Measurements from ENCODE around the gene ZNF543.

ZNF543 gene

GRCh38 chr19:57293719-57294118 lies 26.6 kb upstream of the ZNF543 start:
- H3K9ac ChIP-seq (ENCODE audit: low read length) = no peak overlapping the region
- H3K79me2 ChIP-seq (ENCODE audit: low read length) = peaks cover 98% of the 10 kb centered on the region
- H3K27me3 ChIP-seq (replicated peaks; ENCODE audit: insufficient read depth, low read length) = no peaks in the 10 kb centered on the region
- no peak for TF ChIP-seq EZH2 (optimal IDR thresholded peaks at IDR 0.05; ENCODE audit: low read depth, low read length)
- no peak for TF ChIP-seq EZH2phosphoT487 (IDR thresholded peaks at IDR 0.05; ENCODE audit: low read length)
- TF ChIP-seq CTCF (IDR thresholded peaks at IDR 0.05; ENCODE audit: low read length) = no peak
- no peak overlapping the region for H3K27ac ChIP-seq (ENCODE audit: low read length)
- H3K9me2 ChIP-seq (replicated peaks; ENCODE audit: insufficient read depth, low read length) = no peaks in the 10 kb centered on the region
- no peaks in the 10 kb centered on the region for H3K4me1 ChIP-seq (ENCODE audit: low read length)
- H2AFZ ChIP-seq (ENCODE audit: low read length) = no peak overlapping the region
- H3K9me3 ChIP-seq (replicated peaks; ENCODE audit: insufficient read depth, low read length) = no peaks in the 10 kb centered on the region
- no peaks in the 10 kb centered on the region for H4K20me1 ChIP-seq (ENCODE audit: insufficient read depth, low read length)
- H3K4me2 ChIP-seq (ENCODE audit: low read depth, low read length) = no peak overlapping the region
- H3F3A ChIP-seq (ENCODE audit: insufficient read depth, low read length) = no peaks in the 10 kb centered on the region
- DNase-seq = no peak
- no peak overlapping the region for H3K4me3 ChIP-seq (ENCODE audit: low read length)
- peaks cover 56% of the 10 kb centered on the region for H3K36me3 ChIP-seq (replicated peaks; ENCODE audit: insufficient read depth, low read length)

- H4K20me1 ChIP-seq (ENCODE audit: insufficient read depth, low read length) = peaks cover 5% of the 10 kb centered on the region; the same call in 1 of the 2 replicates
- no peaks in the 10 kb centered on the region for H3K9me2 ChIP-seq (replicated peaks; ENCODE audit: insufficient read depth, low read length)
- H3K79me2 ChIP-seq (ENCODE audit: low read length) = peaks cover 63% of the 10 kb centered on the region
- H3K27ac ChIP-seq (ENCODE audit: low read length) = peak overlapping the region; percentile 17; the same call in 1 of the 2 replicates
- no peak for DNase-seq
- H3K27me3 ChIP-seq (replicated peaks; ENCODE audit: insufficient read depth, low read length) = no peaks in the 10 kb centered on the region
- H3K9me3 ChIP-seq (replicated peaks; ENCODE audit: insufficient read depth, low read length) = no peaks in the 10 kb centered on the region
- peaks cover 10% of the 10 kb centered on the region for H3F3A ChIP-seq (ENCODE audit: insufficient read depth, low read length)
- no peak overlapping the region for H3K9ac ChIP-seq (ENCODE audit: low read length)
- no peak overlapping the region for H3K4me2 ChIP-seq (ENCODE audit: low read depth, low read length)
- H2AFZ ChIP-seq (ENCODE audit: low read length) = no peak overlapping the region
- peaks cover 11% of the 10 kb centered on the region; the same call in 1 of the 2 replicates for H3K36me3 ChIP-seq (replicated peaks; ENCODE audit: insufficient read depth, low read length)
- H3K4me3 ChIP-seq (ENCODE audit: low read length) = no peak overlapping the region
- peaks cover 9% of the 10 kb centered on the region for H3K4me1 ChIP-seq (ENCODE audit: low read length)
- TF ChIP-seq CTCF (IDR thresholded peaks at IDR 0.05; ENCODE audit: low read length) (no peak), EZH2phosphoT487 (IDR thresholded peaks at IDR 0.05; ENCODE audit: low read length) (no peak), EZH2 (optimal IDR thresholded peaks at IDR 0.05; ENCODE audit: low read depth, low read length) (no peak)
Measured at GRCh38 chr19:57302020-57302465, 18.2 kb upstream of the ZNF543 start.

GRCh38 chr19:57302727-57303401 lies 17.4 kb upstream of the ZNF543 start:
- Histone ChIP-seq H3K79me2 (ENCODE audit: low read length) (peaks cover 55% of the 10 kb centered on the region), H2AFZ (ENCODE audit: low read length) (no peak overlapping the region), H3K9me3 (replicated peaks; ENCODE audit: insufficient read depth, low read length) (no peaks in the 10 kb centered on the region), H3K4me3 (ENCODE audit: low read length) (no peak overlapping the region), H3K4me1 (ENCODE audit: low read length) (peaks cover 9% of the 10 kb centered on the region), H3K27ac (ENCODE audit: low read length) (no peak overlapping the region), H3F3A (ENCODE audit: insufficient read depth, low read length) (peaks cover 10% of the 10 kb centered on the region), H3K27me3 (replicated peaks; ENCODE audit: insufficient read depth, low read length) (no peaks in the 10 kb centered on the region), H3K36me3 (replicated peaks; ENCODE audit: insufficient read depth, low read length) (peaks cover 11% of the 10 kb centered on the region; the same call in 1 of the 2 replicates), H4K20me1 (ENCODE audit: insufficient read depth, low read length) (peaks cover 5% of the 10 kb centered on the region; the same call in 1 of the 2 replicates), H3K9me2 (replicated peaks; ENCODE audit: insufficient read depth, low read length) (no peaks in the 10 kb centered on the region), H3K4me2 (ENCODE audit: low read depth, low read length) (no peak overlapping the region), H3K9ac (ENCODE audit: low read length) (no peak overlapping the region)
- no peak for DNase-seq
- TF ChIP-seq CTCF (IDR thresholded peaks at IDR 0.05; ENCODE audit: low read length) = no peak
- TF ChIP-seq EZH2 (optimal IDR thresholded peaks at IDR 0.05; ENCODE audit: low read depth, low read length) = no peak
- TF ChIP-seq EZH2phosphoT487 (IDR thresholded peaks at IDR 0.05; ENCODE audit: low read length) = no peak

Data from MM.1S (cell line).